CD4-positive, alpha-beta T cell treated with Interleukin-15 for 4 hours (primary cell): ENCODE measurements around the gene ROBO2.

ENCODE experiments used
- DNase-seq: peaks from one replicate; pipeline ENCODE4 v3.0.0-alpha.2; 2020; ENCODE audit warnings: low spot score

Gene ROBO2

DNA sequence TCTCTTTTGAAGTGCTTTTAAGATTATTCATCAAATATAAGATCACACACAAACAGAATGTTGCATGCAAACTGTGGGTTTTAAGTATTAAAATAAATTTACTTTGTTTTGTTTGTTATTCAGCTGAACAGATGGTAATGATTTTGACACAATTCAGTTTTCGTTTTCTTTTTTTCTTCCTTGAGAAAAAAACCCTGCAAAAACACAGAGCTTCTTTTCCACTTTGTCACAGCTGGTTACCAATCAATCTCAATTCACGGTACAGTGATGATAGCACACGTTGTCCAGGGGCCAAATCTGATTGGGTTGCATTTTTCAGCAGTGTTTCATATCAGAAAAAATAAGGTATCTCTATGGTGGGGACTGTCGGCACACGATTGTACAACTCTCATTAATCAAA lies 473.6 kb downstream of the ROBO2 start:
- DNase-seq: no peak

DNA sequence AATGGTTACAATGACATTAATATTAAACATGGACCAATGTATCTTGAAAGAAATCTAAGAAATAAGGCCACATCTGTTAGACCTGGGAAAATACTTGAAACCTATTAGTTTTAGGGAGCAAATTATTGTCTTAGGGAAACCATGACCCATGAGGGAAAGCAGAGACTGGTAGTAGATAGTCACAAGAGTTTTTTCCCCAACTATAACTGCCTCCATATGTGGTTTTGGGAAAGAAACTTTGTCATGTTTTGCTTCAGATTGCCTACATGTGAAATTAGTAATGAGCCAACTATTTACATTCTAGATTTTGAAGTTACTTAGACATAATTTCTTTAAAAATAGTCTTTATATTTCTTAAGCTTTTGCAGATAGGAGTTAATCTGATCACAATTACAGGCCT lies 474.9 kb downstream of the ROBO2 start:
- no peak for DNase-seq

DNA sequence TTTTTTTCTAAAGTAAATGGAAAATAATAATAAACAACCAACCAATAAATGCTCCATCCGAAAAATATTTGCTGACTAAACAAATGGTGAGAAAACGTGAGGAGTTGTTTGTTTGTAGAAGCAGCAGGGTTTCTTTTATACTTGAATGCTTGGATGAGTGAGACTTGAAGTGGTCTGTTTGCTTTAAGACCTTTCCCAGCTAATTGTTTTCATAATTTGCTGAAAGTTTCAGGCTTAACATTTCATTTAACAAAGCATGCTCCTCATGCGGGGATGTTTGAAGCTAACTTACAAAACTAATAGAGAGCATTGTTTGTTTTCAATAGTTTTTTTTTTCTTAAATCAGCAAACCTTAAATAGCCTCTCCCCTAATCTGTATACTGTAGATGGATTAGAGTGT lies 484.6 kb downstream of the ROBO2 start:
- DNase-seq: no peak

DNA sequence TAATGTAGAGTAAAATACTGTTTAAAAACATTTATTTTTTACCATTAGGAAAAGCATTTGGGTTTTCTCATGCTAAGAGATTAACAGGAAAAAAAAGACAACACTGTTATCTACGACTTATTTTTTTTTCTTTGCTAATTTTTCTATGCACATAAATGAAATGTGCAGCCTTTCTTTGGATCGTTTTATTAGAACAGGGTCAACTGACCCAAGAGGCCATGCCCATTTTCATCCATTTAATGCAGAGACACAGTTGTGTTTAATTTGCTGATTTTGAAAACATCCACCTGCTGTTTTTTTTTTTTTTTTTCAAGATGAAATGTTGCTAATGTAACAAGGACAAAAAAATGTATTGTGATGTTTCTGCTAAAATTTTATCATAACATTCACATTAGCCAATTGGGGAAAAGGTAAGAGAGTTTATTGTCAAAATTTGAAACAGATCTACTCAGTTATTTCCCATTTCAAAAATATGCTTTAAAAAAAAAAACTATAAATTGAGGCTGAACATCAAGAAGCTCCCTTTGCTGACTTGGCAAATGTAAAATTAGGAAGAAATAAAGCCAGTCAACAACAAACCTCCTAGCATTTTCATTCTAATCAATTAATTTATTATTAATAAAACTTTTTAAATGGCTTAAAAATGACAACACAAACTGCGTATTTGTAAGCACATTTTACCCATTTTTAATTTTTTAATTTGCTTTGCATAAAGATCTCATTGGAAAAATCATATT lies 485.2 kb downstream of the ROBO2 start:
- DNase-seq: no peak

DNA sequence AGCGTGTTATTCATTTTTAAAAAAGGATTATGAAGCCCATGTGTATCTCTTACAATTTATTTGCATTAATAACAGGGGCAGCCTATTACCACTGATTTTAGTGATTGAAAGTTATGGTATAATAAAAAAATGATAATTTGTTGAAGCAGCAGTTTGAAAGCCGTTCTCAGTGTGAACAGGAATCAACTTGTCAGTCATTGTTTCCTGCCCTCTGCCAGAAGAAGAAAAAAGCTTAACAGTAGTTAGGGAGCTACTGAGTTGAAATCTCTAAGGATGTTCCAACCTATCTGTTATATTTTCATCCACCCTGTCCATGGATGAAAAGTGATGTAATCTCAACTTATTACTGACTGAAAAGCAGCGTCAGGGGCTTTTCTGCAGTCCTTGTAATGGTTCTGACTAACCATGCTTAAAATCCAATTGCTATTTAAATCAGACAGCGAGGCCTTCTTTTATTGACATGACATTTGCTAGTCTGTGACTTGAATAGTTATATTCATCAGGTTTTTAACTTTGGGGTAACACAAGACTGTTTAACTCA lies 486.7 kb downstream of the ROBO2 start:
- no peak for DNase-seq

DNA sequence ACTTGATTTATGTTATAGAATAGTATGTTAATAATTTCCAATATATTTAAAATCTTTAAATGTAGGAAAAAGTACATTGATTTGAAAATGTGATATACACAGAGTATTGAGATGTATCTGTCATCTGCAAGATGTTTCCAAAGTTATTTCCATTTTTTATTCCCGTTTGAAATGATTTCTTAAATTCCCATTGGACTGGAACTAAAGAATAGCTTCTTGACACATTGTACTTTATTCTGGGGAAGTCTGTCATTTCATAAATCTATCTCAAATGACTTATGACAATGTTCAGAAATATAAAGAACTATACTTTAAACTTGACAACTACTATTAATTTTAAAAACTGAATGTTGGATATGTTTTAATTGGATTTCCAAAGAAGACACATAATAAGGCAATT lies 489.6 kb downstream of the ROBO2 start:
- no peak for DNase-seq

DNA sequence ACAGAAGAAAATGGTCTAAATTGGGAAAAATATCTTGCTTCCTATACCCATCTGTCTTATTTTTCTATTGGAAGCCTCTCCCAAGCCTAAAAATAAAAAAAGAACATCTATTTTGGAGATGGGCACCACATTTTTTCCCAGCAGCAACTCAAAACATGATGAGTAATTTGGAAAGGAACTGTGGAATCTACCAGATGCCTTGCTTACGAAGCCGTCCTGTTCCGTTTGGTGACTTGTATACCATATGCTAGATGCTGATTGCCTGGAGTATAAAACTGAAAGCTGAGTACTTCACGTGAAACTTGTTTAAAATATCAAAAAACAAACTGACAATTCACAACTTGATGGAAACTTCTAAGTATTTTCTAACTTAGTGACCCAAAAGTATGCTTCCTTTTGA lies 491.0 kb downstream of the ROBO2 start:
- DNase-seq: no peak

DNA sequence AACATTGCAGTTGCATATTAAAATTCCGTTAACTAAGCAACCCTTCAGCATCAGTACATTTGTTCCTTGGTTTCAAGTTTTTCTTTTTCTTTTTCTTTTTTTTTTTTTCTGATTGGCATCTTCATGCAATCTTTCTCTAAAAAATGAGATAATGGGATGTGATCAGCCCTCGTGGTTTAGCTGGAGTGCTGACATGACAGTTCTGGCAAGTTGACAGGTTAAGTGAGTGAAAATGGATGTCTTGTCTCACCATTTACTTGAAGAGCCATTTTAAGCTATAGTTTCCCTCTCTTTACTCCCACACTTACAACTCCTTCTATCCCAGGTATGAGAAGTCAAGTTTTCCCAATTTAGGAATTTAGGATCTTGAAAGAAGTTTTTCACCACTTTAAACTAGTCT lies 495.2 kb downstream of the ROBO2 start:
- DNase-seq: no peak

DNA sequence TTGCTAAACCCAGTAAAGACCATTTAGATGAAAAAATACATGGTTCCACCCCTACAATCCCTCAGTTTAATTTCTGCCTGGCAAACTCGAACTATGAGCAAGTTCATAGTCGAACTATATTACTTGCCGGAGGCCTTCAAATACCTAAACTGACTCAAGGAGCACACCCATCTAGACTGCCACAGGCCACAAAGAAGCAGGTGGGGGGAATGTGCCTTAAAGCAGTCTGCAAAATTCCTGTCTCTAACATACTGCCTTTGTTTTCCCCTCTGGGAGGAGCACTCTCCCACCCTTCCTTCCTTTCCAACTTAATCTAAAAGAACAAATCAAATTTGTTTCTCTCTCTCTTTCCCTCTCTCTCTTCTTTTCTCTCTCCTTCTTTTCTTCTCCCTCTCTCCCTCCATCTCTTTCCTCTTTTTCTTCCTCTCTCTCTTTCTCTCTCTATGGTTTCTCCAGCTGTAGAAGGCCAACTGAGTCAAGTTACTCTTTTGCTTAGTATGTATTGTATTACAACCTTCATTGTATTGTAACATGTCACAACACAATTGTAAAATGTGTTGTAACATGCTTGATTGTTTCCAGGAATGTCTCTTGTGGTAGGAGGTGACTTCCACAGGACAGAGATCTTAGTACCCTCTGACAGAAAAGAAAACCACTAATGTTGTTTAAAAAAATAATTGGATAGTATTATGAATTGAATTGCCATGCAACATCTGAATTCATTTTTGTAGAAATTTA lies 496.3 kb downstream of the ROBO2 start:
- no peak for DNase-seq

DNA sequence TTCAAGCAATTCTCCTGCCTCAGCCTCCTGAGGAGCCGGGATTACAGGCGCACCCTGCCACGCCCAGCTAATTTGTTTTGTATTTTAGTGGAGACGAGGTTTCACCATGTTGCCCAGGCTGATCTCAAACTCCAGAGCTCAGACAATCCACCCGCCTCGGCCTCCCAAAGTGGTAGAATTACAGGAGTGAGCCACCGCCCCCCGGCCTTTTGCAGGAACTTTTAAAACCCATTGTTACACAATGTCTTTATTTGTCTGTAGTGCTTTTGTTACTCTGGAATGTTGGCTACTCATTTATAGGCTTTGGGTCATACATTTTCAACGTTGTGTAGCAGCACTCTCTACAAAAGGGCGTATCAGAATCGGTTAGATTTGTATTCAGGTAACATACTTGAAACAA lies 499.1 kb downstream of the ROBO2 start:
- no peak for DNase-seq

DNA sequence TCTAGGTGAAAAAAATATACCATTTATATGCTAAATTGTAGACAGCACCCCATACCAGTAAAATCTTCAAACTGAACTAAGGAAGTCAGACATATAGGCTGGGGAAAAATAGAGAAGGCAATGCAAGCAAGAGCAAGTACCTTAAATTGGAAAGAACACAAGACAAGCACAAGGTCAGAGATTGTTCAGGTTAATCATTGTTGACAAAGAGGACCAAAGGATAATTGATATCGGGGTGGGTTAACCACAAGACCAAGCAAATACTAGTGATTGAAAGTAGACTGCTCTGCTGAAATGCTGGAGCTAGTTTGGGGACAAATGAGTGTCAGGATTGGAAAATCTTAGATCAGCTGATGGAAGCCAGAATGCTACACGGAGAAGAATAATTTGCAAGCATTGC lies 499.8 kb downstream of the ROBO2 start:
- DNase-seq: no peak

DNA sequence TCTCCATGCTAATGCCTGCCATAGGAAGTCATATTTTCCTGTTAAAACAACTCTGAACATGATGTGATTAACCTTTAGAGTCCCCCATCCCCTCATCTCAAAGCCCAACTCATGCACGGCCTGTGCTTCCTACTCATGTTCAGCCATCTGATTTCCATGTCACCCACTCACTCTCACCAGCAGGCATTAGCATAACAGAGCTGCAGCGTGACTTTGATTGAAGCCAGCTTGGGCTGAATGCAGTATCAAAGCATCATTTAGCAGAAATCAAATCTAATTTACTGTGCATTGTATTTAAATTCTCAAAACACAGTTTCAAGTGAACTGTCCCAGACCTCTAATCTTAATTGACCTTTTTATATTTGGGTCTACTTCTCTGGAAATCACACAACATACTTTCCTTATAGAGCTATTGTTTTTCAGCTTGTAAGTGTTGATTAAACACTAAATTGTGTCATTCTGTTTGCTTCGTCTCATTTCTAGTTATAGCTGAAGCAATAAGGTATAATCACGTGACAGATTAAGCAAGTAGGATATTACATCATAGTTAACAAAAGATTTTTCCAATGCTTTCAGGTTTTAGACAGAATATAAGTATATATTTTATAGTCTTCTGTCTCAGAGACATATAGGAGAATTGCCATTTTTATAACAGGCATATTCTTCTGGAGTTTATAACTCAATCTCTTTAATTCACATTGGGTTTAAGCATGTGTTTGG lies 501.5 kb downstream of the ROBO2 start:
- no peak for DNase-seq

DNA sequence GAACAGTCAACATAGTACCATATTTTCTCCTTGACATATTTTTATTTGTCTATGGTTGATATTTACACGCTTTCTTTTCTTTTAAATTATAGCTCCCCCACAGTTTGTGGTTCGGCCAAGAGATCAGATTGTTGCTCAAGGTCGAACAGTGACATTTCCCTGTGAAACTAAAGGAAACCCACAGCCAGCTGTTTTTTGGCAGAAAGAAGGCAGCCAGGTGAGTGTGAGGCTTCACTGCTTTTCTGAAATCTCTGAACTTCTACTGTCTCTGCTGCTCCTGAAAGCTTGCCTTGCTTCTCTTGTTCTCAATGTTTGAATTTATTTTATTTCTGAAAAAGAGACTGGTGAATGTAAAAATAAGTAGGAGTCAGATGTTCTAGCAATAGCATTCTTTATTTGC lies 506.3 kb downstream of the ROBO2 start:
- DNase-seq: no peak

DNA sequence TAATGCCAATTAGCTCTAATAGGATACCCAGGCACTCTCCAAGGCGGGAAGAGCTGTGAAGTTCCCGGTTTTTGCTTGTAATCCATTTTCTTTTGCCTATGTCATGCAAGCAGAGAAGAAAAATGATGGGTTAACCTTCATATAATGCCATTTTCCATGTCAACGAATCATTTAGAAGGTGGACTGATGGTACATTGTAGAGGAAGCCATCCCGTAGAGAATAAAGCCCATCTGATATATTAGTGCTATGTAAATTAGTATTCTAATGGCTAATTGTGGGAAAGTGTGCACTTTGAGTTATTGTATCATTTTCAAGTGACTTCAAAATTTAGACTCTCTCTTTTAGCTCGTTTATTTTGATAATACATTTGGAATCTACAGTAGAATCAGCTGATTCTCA lies 509.1 kb downstream of the ROBO2 start:
- no peak for DNase-seq

DNA sequence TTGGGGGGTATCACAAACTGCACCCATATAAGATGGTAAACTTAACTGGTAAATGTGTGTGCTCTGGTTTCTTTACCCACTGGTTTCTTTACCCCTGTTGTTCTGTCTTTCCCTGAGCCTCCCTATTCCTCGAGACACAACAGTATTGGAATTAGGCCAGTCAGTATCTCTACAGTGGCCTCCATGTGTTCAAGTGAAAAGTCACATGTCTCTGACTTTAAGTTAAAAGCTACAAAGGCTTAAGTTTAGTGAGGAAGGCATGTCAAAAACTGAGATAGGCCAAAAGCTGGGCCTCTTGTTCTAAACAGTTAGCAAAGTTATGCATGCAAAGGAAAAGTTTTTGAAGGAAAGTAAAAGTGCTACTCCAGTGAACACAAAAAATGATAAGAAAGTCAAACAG lies 513.3 kb downstream of the ROBO2 start:
- DNase-seq: no peak

DNA sequence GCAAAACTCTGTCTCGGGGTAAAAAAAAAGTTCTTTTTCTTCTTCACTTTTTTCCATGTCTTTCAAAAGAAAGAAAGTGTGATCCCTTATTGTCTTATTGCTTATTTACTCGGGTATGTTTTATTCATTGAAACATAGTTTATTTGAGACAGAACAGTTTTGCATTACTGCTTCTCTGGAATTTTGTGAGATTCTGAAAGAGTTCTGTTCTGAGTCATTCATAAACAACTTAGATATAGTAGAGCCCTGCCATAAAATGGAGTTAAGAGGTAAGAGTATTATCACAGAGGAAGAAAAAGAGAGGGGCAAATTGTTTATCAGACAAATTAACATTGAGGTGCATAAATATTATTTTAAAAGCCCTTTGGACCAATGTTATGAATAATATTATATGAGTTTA lies 522.2 kb downstream of the ROBO2 start:
- no peak for DNase-seq

DNA sequence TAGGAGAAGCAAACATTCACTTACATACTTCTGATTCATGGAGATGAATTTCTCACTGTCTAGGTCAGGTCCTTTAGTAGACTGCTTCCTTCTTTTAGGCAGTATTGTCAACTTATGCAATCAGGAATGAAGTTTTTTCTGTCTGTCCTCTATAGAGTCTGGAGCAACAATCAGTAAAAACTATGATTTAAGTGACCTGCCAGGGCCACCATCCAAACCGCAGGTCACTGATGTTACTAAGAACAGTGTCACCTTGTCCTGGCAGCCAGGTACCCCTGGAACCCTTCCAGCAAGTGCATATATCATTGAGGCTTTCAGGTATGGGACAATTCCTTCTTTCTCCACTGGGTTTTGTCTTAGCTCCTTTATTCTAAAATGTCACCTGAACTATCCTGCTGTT lies 523.1 kb downstream of the ROBO2 start:
- no peak for DNase-seq

DNA sequence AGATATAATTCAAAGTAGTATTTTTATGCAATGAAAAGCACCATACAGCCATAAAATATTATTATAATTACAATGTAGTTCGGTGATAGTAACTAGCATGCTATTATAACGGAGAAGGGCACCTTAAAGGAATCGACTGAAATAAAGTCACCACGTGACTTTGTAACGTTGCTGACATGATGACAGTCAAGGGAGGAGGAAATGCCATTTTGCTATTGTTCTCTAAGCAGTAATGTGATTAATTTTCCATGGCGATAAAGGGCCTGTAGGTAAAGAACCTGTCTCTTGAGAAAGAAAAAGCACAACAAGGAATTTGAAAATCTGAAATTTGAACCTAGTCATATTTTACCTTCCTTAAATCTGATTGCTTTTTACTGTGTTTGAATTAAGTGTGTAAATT lies 526.2 kb downstream of the ROBO2 start:
- no peak for DNase-seq

DNA sequence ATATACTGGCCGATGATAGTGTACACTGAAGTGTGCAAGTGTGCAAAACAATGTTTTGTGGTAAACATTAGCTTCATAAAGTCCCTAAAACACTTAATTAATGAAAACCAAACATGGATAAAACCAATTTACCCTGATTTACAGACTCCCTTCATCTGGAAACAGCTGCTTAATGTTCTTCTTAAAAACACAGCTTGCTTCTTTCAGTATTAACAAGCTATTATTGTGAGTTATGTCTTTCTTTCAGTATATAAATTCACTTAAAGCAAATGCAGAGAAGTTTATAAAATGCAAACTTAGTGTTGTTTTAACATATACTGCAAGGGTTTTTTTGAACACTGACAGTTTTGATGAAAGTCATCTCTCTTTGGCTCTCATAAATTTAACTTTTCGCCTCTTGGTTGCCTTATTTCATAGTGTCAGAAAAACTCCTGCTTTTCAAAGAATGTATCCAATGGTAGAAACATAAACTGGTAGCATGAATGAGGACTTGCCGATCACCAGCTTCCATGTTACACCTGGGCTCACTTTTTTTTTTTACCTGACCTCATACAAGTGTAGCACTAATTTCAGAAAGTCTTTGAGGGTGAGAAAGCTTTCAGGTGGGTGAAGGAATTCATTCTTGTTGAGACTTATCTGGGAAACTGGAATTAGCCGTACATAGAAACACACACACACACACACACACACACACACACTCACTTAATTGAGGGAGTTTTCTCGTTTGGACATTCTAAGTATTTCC lies 532.2 kb downstream of the ROBO2 start:
- no peak for DNase-seq

DNA sequence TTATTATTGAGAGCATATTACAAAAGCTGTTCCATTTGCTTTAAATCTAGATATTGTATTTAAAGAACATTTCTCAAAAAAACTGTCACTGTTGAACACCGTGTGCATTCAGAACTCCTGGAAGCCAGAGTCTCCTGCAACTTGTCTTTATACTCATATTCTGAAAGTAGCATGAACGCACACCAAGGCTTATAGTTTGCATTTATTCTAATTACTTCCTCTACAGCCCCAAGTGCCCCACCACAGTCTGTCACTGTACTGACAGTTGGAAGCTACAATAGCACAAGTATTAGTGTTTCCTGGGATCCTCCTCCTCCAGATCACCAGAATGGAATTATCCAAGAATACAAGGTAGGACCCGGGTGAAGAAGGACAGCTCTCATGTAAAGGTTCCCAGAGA lies 537.4 kb downstream of the ROBO2 start:
- DNase-seq: no peak

DNA sequence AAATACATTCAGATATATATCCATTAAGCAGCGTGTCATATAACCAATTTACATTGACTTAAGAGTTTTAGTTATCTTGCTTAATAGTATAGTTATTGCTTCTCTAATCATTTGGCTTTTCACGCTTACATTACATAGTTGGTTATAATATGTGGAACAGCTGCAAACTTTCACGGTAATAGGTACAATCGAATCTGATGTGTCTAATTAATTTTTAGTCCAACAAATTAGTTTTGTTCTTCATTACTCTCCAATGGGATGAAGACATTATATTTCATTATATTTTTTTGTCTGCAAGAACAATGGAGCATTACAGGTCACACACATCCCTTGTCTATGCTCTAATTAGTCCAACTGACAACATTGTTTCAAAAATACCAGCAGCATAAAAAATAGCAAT lies 546.3 kb downstream of the ROBO2 start:
- no peak for DNase-seq

DNA sequence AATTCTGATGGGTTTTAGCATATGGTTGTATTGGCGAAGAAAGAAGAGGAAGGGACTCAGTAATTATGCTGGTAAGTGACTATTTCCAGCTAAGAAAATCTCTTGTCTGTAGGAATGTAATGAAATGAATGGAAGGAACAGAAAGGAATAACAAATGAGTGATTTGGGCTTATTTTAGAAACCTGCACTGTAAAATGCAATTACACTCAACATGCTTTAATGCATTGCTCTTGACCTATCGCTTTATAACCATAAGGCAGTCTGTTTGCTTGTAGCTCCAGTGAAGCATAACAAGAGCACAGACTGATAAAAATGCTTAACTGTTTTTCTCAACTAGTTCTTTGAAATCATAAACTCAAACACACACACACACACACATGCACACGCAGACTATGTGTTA lies 549.0 kb downstream of the ROBO2 start:
- no peak for DNase-seq
